ENCODE results near the gene PIK3C2B.
A peak's percentile ranks its signal among the peaks of the same experiment; 100 is the strongest.

The PIK3C2B gene

DNA sequence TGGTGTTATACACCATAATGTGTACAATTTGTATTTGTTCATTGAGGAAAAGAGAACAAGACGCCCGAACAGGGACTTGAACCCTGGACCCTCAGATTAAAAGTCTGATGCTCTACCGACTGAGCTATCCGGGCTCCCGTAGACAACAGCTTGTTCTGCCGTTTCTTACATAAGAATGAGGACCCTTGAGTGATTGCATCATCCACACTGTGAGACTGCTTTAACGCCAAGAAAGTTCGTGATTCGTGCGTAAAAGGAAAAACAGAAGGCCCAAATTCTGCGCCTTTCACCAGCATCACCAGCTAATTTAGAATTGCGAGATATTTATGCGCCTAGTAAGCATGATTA lies 12.3 kb upstream of the PIK3C2B start:
- H3K79me1 ChIP-seq (replicated peaks; ENCODE audit: low read length, poor library complexity, severe bottlenecking), result no peaks in the 10 kb centered on the region

DNA sequence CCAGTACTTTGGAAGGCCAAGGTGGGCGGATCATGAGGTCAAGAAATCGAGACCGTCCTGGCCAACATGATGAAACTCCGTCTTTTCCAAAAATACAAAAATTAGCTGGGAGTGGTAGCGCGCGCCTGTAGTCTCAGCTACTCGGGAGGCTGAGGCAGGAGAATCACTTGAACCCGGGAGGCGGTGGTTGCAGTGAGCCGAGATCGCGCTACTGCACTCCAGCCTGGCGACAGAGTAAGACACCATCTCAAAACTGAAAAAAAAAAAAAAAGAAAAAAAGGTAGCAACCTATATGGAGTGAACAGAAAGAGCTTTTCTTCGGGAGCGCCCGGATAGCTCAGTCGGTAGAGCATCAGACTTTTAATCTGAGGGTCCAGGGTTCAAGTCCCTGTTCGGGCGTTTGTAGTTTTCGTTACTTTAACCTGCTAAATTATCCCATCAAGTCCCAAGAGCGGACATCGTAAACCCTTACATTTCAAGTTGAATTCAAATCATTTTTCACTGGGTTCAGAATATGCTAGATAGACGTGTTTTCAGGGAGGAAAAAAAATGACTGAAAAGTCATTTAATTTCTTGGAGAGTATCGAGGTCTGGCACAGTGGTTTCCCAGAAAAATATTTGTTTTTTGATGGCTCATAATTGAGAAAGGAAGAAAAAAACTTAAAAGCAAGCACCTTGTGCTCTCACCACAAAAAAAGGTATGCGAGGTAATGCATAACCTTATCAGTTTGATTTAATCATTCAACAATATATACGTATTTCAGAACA lies 11.8 kb upstream of the PIK3C2B start:
- H3K4me1 ChIP-seq (ENCODE audit: control insufficient read depth, insufficient read depth, low read depth, low read length), result no peaks in the 10 kb centered on the region
- H3K9me3 ChIP-seq (ENCODE audit: control insufficient read depth, low read length), result no peaks in the 10 kb centered on the region
- H2BK12ac ChIP-seq (ENCODE audit: low read length in 2 of 2), result no peak overlapping the region
- H3K18ac ChIP-seq (ENCODE audit: low read depth in 1 of 2, low read length in 2 of 2), result no peak overlapping the region
- no peak overlapping the region for H3K23ac ChIP-seq (ENCODE audit: low read length in 2 of 2)
- H2BK120ac ChIP-seq (ENCODE audit: low read depth, low read length), result no peak overlapping the region
- peak overlapping the region; percentile 94 for H3K9ac ChIP-seq (ENCODE audit: low read length)
- H4K91ac ChIP-seq (ENCODE audit: low read length), result no peak overlapping the region
- H3K4ac ChIP-seq (ENCODE audit: low read depth in 1 of 2, low read length in 2 of 2), result no peak overlapping the region
- H3K27ac ChIP-seq (ENCODE audit: low read length, poor library complexity, severe bottlenecking), result peak overlapping the region; percentile 50
- H3K4me2 ChIP-seq (ENCODE audit: low read length, poor library complexity, severe bottlenecking), result no peak overlapping the region
- H3K4me3 ChIP-seq (ENCODE audit: insufficient read depth in 1 of 2, low read depth in 1 of 2, low read length in 2 of 2), result peak overlapping the region; percentile 41 to 86
- no peak overlapping the region for H3K14ac ChIP-seq (ENCODE audit: low read length in 2 of 2)
- no peaks in the 10 kb centered on the region for H3K27me3 ChIP-seq (ENCODE audit: control insufficient read depth in 1 of 2, insufficient read depth in 1 of 2, low read length in 2 of 2)
- under 1% methylated on average over 17 of the region's 27 CpGs for whole genome bisulfite sequencing
- DNase-seq, result peak; percentile 96
- H2BK5ac ChIP-seq (ENCODE audit: low read depth, low read length, poor library complexity, severe bottlenecking), result no peak overlapping the region
- H3K79me1 ChIP-seq (replicated peaks; ENCODE audit: low read length, poor library complexity, severe bottlenecking), result no peaks in the 10 kb centered on the region
- no peak overlapping the region for H4K8ac ChIP-seq (ENCODE audit: low read length)
- no peak overlapping the region for H2AFZ ChIP-seq (ENCODE audit: low read depth, low read length)
- no peaks in the 10 kb centered on the region for H3K36me3 ChIP-seq (ENCODE audit: control insufficient read depth in 1 of 2, insufficient read depth in 2 of 2, low read depth in 1 of 2, low read length in 2 of 2)
- H2BK15ac ChIP-seq (ENCODE audit: low read depth, poor library complexity, severe bottlenecking), result no peak overlapping the region
- H2AK5ac ChIP-seq (ENCODE audit: low read length, severe bottlenecking), result no peak overlapping the region

More for the DNA sequence above, 12.3 kb upstream of the PIK3C2B start:
- H2AFZ ChIP-seq (ENCODE audit: low read depth, low read length), result no peak overlapping the region
- peak overlapping the region; percentile 94 for H3K9ac ChIP-seq (ENCODE audit: low read length)
- no peak overlapping the region for H2BK15ac ChIP-seq (ENCODE audit: low read depth, poor library complexity, severe bottlenecking)
- H4K8ac ChIP-seq (ENCODE audit: low read length), result no peak overlapping the region
- no peak overlapping the region for H3K18ac ChIP-seq (ENCODE audit: low read depth in 1 of 2, low read length in 2 of 2)
- H3K4me2 ChIP-seq (ENCODE audit: low read length, poor library complexity, severe bottlenecking), result peak overlapping the region; percentile 66
- no peak overlapping the region for H2BK5ac ChIP-seq (ENCODE audit: low read depth, low read length, poor library complexity, severe bottlenecking)
- H3K4ac ChIP-seq (ENCODE audit: low read depth in 1 of 2, low read length in 2 of 2), result no peak overlapping the region
- H4K91ac ChIP-seq (ENCODE audit: low read length), result no peak overlapping the region
- peak overlapping the region; percentile 85 for H3K27ac ChIP-seq (ENCODE audit: low read length, poor library complexity, severe bottlenecking)
- no peak overlapping the region for H2BK120ac ChIP-seq (ENCODE audit: low read depth, low read length)
- no peak overlapping the region for H3K14ac ChIP-seq (ENCODE audit: low read length in 2 of 2)
- no peaks in the 10 kb centered on the region for H3K9me3 ChIP-seq (ENCODE audit: control insufficient read depth, low read length)
- H2BK12ac ChIP-seq (ENCODE audit: low read length in 2 of 2), result no peak overlapping the region
- no peak overlapping the region for H2AK5ac ChIP-seq (ENCODE audit: low read length, severe bottlenecking)
- no peaks in the 10 kb centered on the region for H3K36me3 ChIP-seq (ENCODE audit: control insufficient read depth in 1 of 2, insufficient read depth in 2 of 2, low read depth in 1 of 2, low read length in 2 of 2)
- peak; percentile 96 for DNase-seq
- no peak overlapping the region for H3K23ac ChIP-seq (ENCODE audit: low read length in 2 of 2)
- WGBS, result 0% methylated on average over 12 of the region's 13 CpGs
- peak overlapping the region in 1 of 2 experiments; percentile 86 for H3K4me3 ChIP-seq (ENCODE audit: insufficient read depth in 1 of 2, low read depth in 1 of 2, low read length in 2 of 2)
- H3K27me3 ChIP-seq (ENCODE audit: control insufficient read depth in 1 of 2, insufficient read depth in 1 of 2, low read length in 2 of 2), result no peaks in the 10 kb centered on the region
- H3K4me1 ChIP-seq (ENCODE audit: control insufficient read depth, insufficient read depth, low read depth, low read length), result no peaks in the 10 kb centered on the region

DNA sequence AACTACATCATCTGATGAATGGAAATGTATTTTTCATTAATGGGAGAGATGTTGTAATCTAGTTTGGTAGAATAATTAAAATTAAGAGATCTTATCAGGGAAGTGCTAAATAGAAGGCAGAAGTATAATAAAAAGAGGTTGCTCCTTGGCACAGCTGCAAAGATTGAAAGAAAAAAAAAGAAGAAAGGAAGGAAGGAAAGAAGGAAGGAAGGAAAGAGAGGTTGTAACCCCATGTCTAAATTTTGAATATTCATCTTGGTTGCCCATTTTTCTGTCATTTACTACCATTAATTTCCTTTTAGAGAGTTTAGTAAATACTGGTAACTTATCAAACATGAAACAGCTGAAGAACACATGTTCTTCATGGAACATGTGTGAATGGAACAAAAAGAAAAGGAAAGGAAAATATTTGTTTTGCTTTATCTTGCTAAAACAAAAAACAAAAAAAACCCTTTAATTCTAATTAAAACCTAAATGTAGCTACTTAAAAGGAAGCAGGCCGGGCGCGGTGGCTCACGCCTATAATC lies 11.1 kb upstream of the PIK3C2B start:
- H3K4me1 ChIP-seq (ENCODE audit: control insufficient read depth, insufficient read depth, low read depth, low read length), result no peaks in the 10 kb centered on the region
- no peaks in the 10 kb centered on the region for H3K36me3 ChIP-seq (ENCODE audit: control insufficient read depth in 1 of 2, insufficient read depth in 2 of 2, low read depth in 1 of 2, low read length in 2 of 2)
- no peaks in the 10 kb centered on the region for H3K79me1 ChIP-seq (replicated peaks; ENCODE audit: low read length, poor library complexity, severe bottlenecking)
- no peak overlapping the region for H4K8ac ChIP-seq (ENCODE audit: low read length)
- no peak overlapping the region for H2BK15ac ChIP-seq (ENCODE audit: low read depth, poor library complexity, severe bottlenecking)
- no peak overlapping the region for H3K23ac ChIP-seq (ENCODE audit: low read length in 2 of 2)
- H2BK12ac ChIP-seq (ENCODE audit: low read length in 2 of 2), result no peak overlapping the region
- no peak overlapping the region for H2BK120ac ChIP-seq (ENCODE audit: low read depth, low read length)
- H2BK5ac ChIP-seq (ENCODE audit: low read depth, low read length, poor library complexity, severe bottlenecking), result no peak overlapping the region
- no peak overlapping the region for H3K14ac ChIP-seq (ENCODE audit: low read length in 2 of 2)
- H3K27me3 ChIP-seq (ENCODE audit: control insufficient read depth in 1 of 2, insufficient read depth in 1 of 2, low read length in 2 of 2), result no peaks in the 10 kb centered on the region
- H3K4me3 ChIP-seq (ENCODE audit: insufficient read depth in 1 of 2, low read depth in 1 of 2, low read length in 2 of 2), result peak overlapping the region; percentile 41 to 76
- no peak overlapping the region for H3K4ac ChIP-seq (ENCODE audit: low read depth in 1 of 2, low read length in 2 of 2)
- H4K91ac ChIP-seq (ENCODE audit: low read length), result no peak overlapping the region
- H2AFZ ChIP-seq (ENCODE audit: low read depth, low read length), result no peak overlapping the region
- WGBS, result 9% methylated on average over 4 of the region's 4 CpGs
- no peak overlapping the region for H3K4me2 ChIP-seq (ENCODE audit: low read length, poor library complexity, severe bottlenecking)
- no peak overlapping the region for H2AK5ac ChIP-seq (ENCODE audit: low read length, severe bottlenecking)
- H3K18ac ChIP-seq (ENCODE audit: low read depth in 1 of 2, low read length in 2 of 2), result no peak overlapping the region
- no peak for DNase-seq
- no peak overlapping the region for H3K27ac ChIP-seq (ENCODE audit: low read length, poor library complexity, severe bottlenecking)
- peak overlapping the region; percentile 82 for H3K9ac ChIP-seq (ENCODE audit: low read length)
- H3K9me3 ChIP-seq (ENCODE audit: control insufficient read depth, low read length), result no peaks in the 10 kb centered on the region

DNA sequence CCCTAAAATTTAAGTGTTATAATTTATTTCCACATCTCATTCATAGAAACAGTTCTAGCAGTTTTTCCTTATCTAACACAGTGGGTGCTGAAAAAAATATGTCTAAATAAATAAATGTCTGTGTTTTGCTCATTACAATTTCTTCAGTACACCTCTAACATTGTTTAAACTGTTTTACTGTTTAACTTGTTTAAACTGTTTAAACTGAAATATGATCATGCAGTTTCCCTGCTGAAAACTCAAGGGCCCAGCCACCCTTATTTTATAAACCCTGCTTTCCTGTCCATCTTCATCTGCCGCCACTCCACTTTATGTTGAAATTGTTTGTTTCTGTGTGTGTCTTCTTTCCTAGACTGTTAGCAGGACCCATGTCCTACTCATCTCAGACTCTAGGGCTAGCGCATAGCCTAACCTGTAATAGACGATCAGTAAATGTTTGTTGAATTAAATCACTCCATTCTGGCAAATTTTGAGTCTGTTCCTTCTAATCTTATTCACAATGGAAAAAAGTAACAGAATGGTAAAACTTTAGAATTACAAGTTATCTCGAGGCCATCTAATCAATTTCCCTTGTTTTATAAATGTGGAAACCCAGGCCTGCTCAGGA lies 9.4 kb upstream of the PIK3C2B start:
- Histone ChIP-seq H3K4ac (ENCODE audit: low read depth in 1 of 2, low read length in 2 of 2) (no peak overlapping the region), H3K27me3 (ENCODE audit: control insufficient read depth in 1 of 2, insufficient read depth in 1 of 2, low read length in 2 of 2) (peaks cover 0 to 3% of the 10 kb centered on the region in 2 experiments), H2AK5ac (ENCODE audit: low read length, severe bottlenecking) (no peak overlapping the region), H2BK12ac (ENCODE audit: low read length in 2 of 2) (no peak overlapping the region), H3K27ac (ENCODE audit: low read length, poor library complexity, severe bottlenecking) (no peak overlapping the region), H3K4me1 (ENCODE audit: control insufficient read depth, insufficient read depth, low read depth, low read length) (no peaks in the 10 kb centered on the region), H3K36me3 (ENCODE audit: control insufficient read depth in 1 of 2, insufficient read depth in 2 of 2, low read depth in 1 of 2, low read length in 2 of 2) (no peaks in the 10 kb centered on the region), H3K4me3 (ENCODE audit: insufficient read depth in 1 of 2, low read depth in 1 of 2, low read length in 2 of 2) (no peak overlapping the region), H3K4me2 (ENCODE audit: low read length, poor library complexity, severe bottlenecking) (no peak overlapping the region), H3K18ac (ENCODE audit: low read depth in 1 of 2, low read length in 2 of 2) (no peak overlapping the region), H3K9me3 (ENCODE audit: control insufficient read depth, low read length) (peaks cover 5% of the 10 kb centered on the region), H3K79me1 (replicated peaks; ENCODE audit: low read length, poor library complexity, severe bottlenecking) (no peaks in the 10 kb centered on the region), H2BK120ac (ENCODE audit: low read depth, low read length) (no peak overlapping the region), H2BK15ac (ENCODE audit: low read depth, poor library complexity, severe bottlenecking) (no peak overlapping the region), H4K91ac (ENCODE audit: low read length) (no peak overlapping the region), H4K8ac (ENCODE audit: low read length) (no peak overlapping the region), H2BK5ac (ENCODE audit: low read depth, low read length, poor library complexity, severe bottlenecking) (no peak overlapping the region), H2AFZ (ENCODE audit: low read depth, low read length) (no peak overlapping the region), H3K9ac (ENCODE audit: low read length) (peak overlapping the region; percentile 0), H3K14ac (ENCODE audit: low read length in 2 of 2) (no peak overlapping the region), H3K23ac (ENCODE audit: low read length in 2 of 2) (no peak overlapping the region)
- DNase-seq, result no peak
- WGBS, result no CpG with 5 or more reads among the region's 4 CpGs
